ENCODE data around the gene SLC9A7. TPM values are rescaled to one million over a fixed set of nuclear protein-coding genes. Genes with fewer than 3 reads are reported as not detected.
"Not testable (repeated sequence)": the region's sequence is repeated elsewhere in the genome, so short reads cannot be mapped to it uniquely, and the experiment has no call there.

The SLC9A7 gene
- total RNA-seq = 8.9 TPM

DNA sequence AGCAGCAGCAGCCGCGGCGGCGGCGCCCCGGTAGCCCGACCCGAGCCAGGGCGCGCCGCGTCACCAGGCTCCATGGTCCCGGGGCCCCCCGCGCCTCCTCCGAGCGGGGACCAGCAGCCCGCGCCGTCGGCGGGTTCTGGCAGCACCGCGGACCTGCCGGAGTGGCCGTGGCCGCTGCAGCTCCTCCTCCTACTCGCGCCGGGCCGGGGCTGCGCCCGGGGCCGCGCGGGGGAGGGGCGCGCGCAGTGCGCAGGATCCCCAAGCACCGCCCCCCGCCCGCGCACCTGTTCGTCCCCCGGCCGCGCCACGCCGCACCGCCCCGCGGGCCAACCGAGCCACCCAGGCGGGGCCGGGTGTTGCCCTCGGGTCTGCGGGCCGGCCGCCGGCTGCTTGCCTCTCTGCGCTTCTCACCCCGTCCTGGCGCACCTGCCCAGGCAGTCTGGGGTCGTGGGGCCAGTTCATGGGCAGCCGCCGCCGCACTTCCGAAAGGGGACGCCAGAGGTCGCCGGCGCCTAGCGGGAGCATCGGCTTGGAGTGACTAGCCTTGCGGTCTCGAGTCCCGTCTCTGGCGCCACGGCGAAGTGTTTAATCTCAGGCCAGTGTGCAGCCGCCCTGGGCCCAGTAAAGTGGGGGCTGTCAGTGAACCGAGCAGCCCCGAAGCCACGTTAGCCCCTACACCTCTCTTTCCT lies at the start of gene SLC9A7:
TSS of gene SLC9A7 (minus strand) at position 163 of the 689 bp plus-strand sequence. CDS start at position 74, 89 bp downstream.
- DNase-seq (ENCODE audit: low spot score) = peak; percentile 74

DNA sequence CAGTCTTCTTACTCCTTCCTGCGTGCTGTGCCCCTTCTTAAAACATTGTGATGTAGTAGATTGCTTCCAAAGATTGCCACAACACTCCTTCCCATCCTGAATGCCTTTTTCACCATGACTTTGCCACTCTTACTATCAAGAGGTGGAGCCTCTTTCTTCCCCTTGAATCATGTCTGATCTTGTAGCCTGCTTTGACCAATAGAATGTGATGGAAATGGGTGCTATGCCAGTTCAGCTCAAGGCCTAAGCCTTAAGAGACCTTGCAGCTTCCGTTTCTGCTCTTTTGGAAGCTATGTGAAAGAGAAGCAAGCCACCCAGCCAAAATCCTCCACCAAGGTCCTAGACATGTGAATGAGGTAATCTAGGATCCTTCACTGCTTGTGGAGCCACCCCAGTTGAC lies 46.4 kb upstream of the SLC9A7 start:
- DNase-seq (ENCODE audit: low spot score) = no peak

DNA sequence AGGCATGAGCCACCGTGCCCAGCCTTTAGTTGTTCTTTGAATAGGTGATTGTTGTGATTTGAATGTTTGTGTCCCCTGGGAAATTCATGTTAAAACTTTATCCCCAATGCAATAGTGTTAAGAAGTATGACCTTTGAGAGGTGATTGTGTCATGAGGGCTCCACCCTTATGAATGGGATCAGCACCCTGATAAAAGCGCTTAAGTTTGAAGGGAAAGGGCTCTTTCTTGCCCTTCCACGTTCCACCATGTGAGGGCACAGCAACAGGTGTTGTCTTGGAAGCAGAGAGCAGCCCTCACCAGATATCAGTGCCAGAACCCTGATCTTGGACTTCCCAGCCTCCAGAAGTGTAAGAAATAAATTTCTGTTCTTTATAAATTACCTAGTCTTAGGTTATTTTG lies 44.2 kb upstream of the SLC9A7 start:
- DNase-seq (ENCODE audit: low spot score) = no peak

DNA sequence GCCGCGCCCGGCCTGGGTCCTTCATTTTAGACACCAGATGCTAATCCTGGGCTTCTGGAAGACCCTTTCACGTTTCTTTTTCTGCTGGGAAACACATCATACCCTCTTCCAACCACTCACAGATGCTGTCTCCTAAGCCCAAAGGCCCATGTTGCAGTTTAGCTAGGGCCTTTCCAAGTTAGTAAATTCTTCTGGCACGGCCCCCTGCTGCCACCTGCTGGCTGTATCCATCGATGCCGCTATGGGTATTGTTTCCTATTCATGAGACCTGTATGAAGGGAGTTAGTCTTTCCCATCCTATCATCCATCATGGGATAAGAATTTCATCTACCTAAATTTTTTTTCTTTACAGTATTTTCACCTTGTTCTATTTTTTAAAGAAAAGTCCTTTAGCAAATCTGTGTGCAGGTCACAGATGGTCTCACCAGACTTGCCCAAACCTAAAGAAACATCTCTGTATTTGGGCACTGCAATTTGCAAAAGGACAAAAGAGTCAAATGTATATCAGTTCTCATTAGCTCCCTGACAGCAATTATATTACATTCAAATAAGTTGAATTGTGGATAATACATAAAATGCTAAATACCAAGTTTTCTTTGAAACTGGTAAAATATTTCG lies 37.8 kb upstream of the SLC9A7 start:
- DNase-seq (ENCODE audit: low spot score) = peak; percentile 79

DNA sequence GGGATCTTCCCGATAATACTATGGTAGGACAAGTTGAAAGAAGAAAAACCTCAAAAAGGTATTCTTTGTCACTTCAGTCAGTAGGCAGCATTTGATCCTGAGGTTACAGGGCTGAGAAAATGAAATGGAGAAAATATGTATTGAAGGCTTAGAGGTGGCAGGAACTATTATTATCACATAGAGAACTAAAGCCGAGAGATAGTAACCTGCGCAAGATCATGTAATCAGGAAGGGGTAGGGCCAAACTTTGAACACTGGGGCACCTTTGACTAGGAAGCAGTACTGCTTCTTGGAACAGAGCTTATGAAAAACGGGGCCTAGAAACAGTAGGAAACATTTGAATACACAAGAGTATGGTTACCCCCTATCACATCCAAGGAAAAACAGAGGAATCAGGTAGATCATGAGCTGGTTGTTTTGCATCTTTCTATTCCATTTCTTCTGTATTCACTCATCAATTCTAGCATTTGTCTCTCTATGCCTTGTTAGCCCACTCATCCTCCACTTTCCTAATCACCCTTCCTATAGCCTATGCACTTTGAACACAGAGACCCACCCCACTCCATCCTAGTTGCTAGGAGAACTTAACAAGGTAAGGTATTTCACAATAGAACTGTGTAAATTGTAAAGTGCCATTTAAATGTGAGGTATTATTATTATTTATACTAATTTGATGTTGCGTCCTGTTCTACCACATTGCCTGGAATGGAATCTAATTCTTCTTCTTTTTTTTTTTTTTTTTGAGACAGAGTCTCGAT lies 34.6 kb upstream of the SLC9A7 start:
- DNase-seq (ENCODE audit: low spot score) = no peak

DNA sequence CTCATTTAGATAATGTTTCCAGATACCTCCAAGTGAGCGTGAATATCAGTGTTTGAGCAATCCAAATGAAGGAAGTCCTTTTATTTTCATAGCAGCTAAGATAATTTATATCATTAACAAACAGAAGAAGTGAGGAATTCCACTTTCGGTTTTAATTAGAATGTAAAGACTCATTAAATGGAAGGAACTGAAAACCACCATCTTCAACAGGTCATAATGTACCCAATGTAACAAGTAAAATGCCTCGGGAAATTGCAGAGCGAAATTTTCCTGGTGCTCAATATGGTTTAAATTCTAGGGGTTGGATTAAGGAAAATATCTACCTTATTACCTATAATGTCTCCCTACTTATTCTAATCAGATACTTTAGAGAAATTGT lies 33.9 kb upstream of the SLC9A7 start:
- DNase-seq (ENCODE audit: low spot score) = no peak

DNA sequence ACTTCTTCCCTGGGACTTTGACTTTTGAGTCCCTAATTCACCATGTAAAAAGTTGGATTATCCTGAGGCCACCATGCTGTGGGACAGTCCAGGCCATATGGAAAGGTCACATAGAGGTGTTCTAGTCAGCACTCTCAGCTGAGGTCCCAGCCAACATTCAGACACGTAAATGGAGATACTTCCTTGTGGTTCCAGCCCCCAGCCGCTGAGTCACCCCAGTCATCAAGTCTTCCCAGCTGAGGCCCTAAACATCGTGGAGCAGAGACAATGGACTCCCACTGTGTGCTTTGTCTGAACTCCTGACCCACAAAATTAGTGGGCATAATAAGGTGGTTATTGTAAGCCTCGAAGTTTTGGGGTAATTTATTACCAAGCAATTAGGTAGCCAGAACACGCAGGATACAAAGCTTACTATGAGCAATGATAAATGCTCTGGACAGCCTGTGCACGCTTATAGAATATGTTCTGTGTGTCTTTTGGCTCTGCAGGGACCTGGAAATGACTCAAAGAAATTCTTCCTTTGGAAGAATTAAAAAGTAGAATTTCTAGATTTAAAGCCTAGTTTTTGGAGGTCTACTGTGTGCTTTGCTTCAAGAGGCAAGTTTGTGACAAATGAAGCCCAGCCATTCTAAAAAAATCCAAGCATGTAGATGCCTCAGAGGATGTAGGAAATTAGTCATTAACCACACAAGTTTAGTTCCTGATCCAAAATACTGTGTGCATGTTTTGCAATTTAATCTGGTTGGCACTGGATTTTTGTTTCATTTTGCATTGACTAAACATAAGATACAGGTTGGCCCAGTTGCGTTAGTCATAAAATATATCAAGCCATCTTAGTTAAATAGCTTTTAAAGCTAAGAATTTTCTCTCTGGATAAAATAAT lies 33.2 kb upstream of the SLC9A7 start:
- peak; percentile 48 for DNase-seq (ENCODE audit: low spot score)

DNA sequence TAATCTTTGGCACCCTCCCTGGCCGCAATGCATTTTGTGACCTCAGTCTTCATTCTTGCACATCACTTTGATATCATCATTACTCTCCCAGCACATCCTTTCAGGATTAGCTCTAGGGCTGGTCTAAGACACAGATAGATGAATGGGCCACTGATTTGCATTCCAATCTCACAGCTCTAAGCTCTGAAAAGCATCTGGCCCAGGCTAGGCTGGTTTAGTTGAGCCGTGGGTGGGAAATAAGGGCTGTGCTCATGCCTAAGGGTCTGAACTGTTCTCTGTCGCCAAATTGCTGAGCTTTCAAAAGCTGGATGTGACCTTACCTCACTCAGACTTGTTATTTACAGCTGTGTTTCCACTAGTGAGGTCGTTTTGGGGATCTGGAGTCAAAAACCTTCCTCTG lies 30.0 kb upstream of the SLC9A7 start:
- DNase-seq (ENCODE audit: low spot score) = no peak

DNA sequence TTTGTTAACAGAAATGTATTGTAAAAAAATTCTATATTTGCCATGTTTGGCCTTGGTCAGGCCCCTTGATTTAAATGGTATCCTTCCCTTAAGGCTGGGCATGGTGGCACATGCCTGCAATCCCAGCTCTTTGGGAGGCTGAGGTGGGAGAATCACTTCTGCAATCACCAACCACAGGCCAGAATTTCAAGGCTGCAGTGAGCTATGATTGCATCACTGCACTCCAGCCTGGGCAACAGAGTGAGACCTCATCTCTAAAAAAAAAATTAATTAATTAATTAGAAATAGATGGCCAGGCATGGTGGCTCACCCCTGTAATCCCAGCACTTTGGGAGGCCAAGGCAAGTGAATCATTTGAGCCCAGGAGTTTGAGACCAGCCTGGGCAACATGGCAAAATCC lies 25.5 kb upstream of the SLC9A7 start:
- not testable (repeated sequence) for DNase-seq (ENCODE audit: low spot score)

DNA sequence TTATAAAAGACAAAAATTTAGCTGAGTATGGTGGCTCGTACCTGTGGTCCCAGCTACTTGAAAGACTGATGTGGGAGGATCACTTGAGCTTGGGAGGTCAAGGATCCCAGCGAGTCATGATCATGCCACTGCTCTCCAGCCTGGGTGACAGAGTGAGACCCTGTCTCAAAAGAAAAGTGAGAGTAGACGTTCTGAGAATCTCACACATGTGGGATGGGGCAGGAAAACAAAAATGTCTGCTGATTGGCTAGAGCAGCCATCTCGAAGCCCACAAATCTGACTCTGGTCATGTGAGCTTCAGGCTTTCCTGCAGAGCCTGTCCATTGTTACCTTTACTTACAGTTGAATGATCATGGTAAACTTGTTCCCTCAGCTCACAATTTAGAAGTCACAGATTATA lies 23.1 kb upstream of the SLC9A7 start:
- no peak for DNase-seq (ENCODE audit: low spot score)

DNA sequence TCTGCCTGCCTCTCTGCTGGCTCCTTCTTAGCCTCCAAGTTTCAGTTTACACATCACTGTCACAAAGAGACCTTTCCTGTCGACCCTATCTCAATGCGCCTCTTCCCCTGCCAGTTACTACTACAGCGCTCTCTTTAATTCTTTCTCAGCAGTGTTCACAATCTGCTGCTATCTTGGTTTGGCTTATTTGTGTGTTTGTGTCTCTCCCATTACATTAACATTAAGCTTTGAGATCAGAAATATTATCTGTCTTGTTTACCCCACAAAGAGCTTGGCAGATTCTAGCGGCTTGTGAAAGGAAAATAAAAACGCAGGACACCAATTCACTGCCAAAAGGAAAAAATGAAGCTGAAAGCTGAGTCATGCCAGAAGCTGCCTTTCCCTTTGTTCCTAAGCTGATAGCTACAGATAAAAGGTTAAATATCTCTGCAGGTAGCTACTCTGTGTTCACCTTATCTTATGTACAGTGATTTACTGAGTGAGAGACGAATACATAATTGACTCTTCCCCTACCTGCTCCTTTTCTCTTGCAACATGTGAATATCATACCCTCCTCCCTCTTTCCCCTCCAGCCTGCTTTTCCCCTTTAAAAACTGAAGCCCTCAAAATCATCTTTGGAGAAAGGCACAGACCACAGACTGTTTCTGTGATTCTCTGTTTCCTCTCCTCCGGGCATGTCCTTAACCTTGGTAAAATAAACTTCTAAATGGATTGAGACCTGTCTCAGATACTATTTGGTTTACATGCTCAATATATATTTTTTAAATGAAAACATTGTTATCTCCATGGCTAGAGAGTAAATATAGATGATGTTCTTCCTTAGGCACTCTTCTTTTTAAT lies 19.3 kb upstream of the SLC9A7 start:
- DNase-seq (ENCODE audit: low spot score) = no peak

DNA sequence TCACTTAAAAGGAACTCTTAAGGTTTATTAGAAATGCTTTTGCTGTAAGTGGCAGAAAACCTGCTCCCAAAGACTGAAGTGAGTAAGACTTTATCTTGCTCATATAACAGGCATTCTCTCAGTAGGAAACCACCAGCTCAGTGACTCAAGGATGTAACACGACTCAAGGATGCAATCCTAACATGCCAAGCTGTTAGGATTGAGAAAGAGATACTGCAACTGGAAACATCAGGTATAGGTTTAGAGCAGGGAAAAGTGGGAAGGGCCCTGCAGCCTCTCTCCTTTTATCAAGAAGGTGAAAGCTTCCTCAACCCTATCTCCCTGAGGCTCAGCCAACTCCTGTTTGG lies 11.9 kb upstream of the SLC9A7 start:
- no peak for DNase-seq (ENCODE audit: low spot score)

DNA sequence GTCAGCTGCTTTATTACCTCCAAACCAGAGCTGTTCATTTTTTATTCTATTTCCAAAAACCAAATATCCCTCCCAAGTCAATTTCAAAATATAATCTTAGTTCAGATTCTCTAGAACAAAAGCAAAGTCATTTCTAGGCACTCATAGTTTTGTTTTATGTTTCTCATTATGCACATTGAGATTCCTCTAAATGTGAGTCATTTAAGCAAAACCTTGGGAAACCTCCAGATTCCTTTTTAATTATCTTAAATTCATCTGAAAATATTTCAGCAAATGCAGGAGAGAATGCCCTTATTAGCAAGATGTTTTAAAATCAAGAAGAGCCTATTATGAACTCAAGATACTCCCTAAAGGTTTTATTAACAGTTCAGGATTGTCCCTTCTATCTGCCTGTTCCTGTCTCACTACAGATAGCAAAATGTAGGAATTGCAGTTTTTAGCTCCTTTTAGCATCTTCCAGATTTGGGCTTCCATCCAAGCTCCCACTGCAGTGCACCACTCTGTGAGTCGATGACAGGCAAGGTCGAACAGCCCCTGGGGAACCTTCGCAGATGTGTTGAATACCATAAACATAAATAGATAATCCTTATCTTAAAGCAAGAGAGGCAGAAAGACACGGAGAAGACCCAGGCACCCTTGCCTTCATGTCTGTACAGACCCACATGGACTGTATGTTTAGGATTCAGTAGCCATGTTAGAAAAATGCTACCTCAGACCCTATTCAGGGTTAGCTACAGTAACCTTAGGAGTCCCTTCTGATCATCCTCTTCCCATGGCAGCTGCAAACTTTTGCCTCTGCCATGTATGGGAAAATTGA lies 11.3 kb upstream of the SLC9A7 start:
- no peak for DNase-seq (ENCODE audit: low spot score)

DNA sequence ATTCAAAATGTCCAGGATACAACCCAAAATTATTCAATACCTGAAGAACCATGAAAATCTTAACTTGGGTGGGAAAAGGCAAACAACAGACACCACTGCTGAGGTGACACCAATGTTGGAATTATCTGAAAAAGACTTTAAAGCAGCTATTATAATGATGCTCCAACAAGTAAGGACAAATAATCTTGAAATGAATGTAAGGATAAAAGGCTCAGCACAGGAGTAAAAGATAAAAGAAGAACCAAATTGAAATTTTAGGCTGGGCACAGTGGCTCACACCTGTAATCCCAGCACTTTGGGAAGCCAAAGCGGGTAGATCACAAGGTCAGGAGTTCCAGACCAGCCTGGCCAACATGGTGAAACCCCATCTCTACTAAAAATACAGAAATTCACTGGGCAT lies 4.0 kb upstream of the SLC9A7 start:
- DNase-seq (ENCODE audit: low spot score) = no peak

DNA sequence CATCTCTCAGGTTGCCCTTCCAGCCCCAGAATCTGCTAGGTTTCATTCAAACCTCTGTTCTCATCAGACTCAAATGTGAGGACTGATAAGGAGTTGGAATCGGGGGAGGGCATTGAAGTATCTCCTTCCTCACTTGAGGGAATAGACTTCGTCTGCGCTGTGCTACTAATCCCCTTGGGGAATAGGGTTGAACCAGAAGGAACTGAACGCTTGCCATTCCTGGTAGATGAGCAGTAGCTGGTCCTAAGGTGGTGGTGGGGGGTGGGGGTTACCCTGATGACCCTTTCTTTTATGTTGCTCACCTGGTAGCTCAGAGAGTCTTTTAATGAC lies 692 bp upstream of the SLC9A7 start:
- DNase-seq (ENCODE audit: low spot score) = no peak

DNA sequence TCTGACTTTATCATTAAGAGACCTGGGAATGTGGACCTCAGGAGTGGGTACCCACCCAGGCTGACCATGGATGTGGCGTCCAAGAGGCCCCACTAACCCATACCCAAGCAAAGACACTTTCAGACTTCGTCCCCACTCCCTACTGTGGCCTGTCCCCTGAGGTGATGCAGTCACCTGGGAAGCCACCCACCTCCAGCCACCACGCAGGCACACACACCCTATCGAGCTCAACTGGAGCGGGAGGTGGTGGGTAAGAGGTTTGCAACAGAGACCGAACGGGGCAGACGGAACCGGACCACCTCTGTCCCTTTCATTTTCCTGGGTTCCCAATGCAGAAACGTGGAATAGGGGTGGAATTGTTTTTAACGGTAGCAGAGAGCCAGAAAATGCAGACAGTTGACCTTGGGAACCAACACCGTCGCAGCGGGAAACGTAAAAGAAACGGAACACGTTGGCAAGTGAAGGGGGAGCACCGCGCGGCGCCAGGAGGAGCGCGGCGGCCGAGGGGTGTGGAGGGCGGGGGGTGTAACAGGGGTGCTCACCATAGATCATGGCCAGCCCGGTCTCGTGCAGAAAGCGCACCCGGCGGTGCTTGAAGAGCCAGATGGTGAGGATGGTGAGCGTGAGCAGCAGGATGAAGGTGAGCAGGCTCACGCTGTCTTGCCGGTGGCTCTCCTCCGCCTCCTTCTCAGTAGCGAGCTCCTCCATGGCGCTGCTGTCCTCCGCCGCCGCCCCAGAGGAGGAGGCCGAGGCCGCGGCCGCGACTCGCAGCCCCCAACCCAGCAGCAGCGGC lies 559 bp downstream of the SLC9A7 start:
- DNase-seq (ENCODE audit: low spot score) = no peak

DNA sequence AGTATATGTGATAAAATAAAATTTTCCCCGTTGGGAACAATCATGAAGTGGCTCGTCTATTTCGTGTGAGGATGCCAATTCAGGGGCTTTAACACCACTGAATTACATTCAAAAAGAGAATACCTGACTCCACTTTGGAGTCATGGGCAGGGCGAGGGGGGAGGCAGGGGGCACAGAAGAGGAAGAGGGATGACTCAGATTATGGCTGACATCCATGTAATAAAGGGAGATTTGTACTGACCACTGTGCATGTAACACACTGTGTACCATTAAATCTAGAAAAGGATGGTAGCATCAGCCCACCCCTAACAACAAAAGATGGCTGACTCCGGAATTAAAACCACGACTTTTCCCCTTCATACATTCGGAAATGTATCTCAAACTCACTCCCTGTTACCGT lies 1.3 kb downstream of the SLC9A7 start:
- DNase-seq (ENCODE audit: low spot score) = no peak

DNA sequence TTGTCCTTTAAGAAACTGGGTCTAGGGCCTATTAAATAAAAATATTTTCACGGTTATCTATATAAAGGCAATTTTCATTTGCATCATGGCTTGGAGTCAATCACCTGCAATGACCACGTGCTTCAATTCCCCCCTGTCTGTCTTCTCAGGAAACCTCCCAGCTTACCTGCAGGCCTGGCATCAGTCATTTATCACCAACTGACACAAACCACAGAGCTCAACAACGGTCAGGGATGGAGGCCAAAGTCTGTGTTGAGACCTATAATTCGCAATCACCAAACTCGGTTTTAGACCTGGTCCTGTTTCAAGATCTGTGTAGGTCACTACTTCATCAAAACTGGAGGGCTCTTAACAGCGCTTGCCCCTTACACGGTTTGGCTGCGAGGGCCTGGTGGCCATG lies 1.9 kb downstream of the SLC9A7 start:
- DNase-seq (ENCODE audit: low spot score) = no peak

DNA sequence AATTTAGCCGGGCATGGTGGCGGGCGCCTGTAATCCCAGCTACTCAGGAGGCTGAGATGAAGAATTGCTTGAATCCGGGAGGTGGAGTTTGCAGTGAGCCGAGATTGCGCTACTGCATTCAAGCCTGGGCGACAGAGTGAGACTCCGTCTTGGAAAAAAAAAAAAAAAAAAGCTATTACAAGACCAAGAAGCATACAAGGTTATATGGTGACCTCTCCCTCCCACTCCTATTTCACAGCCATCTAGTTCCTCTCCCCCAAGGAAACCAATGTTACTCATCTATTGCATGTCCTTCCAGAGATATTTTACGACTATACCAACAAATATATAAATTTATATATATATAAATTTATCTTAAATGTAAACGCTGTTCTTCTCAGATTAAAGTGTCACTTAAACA lies 3.2 kb downstream of the SLC9A7 start:
- no peak for DNase-seq (ENCODE audit: low spot score)

DNA sequence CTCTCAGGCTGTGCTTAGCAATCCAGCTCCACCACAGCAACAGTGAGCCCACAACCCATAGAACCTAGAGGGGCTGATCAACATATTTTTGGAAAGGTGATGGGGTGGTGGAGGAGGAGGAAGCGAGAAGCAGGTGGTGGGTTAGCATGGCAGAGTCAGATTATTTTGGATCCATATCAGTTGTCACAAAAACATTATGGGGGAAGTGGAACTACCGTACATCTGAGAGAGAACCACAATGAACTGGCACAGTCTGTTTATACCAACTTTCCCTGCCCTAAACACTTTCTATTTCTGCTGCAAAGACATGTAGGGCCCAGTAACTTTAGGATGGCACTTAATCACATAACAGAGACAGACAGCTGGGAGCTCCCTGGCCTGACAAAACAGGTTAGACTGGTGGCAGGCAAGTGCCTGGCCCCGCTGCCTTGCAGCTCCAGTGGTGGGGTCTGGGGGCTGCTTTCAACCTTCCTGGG lies 4.3 kb downstream of the SLC9A7 start:
- no peak for DNase-seq (ENCODE audit: low spot score)

Measured in ureter (tissue), 1 donor.